Measurements from ENCODE around the gene FXYD2. TPM values are rescaled to one million over a fixed set of nuclear protein-coding genes. Genes with fewer than 3 reads are reported as not detected.

Gene FXYD2
- total and polyA plus RNA-seq, 2 of the 13 experiments (the other 11 are each of a cell fraction or from before 2014, with no cell fraction given) = 45.9 to 106 TPM

- TF ChIP-seq ARNTL (CRISPR knock-in tag; IDR thresholded peaks at IDR 0.05) (0 out of 2 replicates have a peak, but pooled peaks have one; percentile 34), USF2 (IDR thresholded peaks at IDR 0.05; ENCODE audit: low read depth, low read length) (no peak), USF2 (CRISPR knock-in tag; IDR thresholded peaks at IDR 0.05; ENCODE audit: borderline replicate concordance) (no peak), ZMYM4 (CRISPR knock-in tag; IDR thresholded peaks at IDR 0.05) (no peak; the same call in 1 of the 2 replicates), ZNF329 (CRISPR knock-in tag; IDR thresholded peaks at IDR 0.05; ENCODE audit: low read depth) (0 out of 2 replicates have a peak, but pooled peaks have one; percentile 16), XRCC5 (optimal IDR thresholded peaks at IDR 0.05; ENCODE audit: low read length) (no peak), ZBTB10 (CRISPR knock-in tag; IDR thresholded peaks at IDR 0.05; ENCODE audit: borderline replicate concordance) (peak; percentile 14; the same call in 1 of the 2 replicates), NR3C1 (CRISPR knock-in tag; IDR thresholded peaks at IDR 0.05) (no peak), NFIB (CRISPR knock-in tag; IDR thresholded peaks at IDR 0.05; ENCODE audit: borderline replicate concordance) (no peak), ZBTB21 (CRISPR knock-in tag; IDR thresholded peaks at IDR 0.05) (no peak), MED13 (CRISPR knock-in tag; IDR thresholded peaks at IDR 0.05) (no peak), HMGXB4 (CRISPR knock-in tag; IDR thresholded peaks at IDR 0.05; ENCODE audit: borderline replicate concordance in 1 of 2, low read depth in 1 of 2) (0 out of 4 replicates have a peak, but pooled peaks of 1 of the 2 experiments have one; percentile 6), KMT2A (CRISPR knock-in tag; IDR thresholded peaks at IDR 0.05) (no peak), ZBTB8A (CRISPR knock-in tag; IDR thresholded peaks at IDR 0.05; ENCODE audit: borderline replicate concordance, low read depth) (no peak), ZNF660 (CRISPR knock-in tag; IDR thresholded peaks at IDR 0.05; ENCODE audit: borderline replicate concordance, low read depth) (no peak), HIC2 (CRISPR knock-in tag; IDR thresholded peaks at IDR 0.05; ENCODE audit: low read depth) (no peak)
Observed at GRCh38 chr11:117824571-117825537, at the start of gene FXYD2 (continued).

All from HepG2 (cell line).